H9 (cell line): ENCODE measurements around the gene RRP9. TPM values are rescaled to one million over a fixed set of nuclear protein-coding genes. Genes with fewer than 3 reads are reported as not detected.

Experiments used
- DNase-seq: peaks from one replicate; pipeline ENCODE4 v3.0.0-alpha.2; 2017
- H2AFZ ChIP-seq: one replicate; pipeline ENCODE4 v1.6.1; 2013; ENCODE audit warnings: mild to moderate bottlenecking, low read length, control low read depth, moderate library complexity
- H2AK5ac ChIP-seq: 2 replicates; pipeline ENCODE4 v1.6.1; 2013; ENCODE audit warnings: low read length, control low read depth, mixed read lengths; ENCODE audit not compliant: insufficient read length
- H2BK120ac ChIP-seq: one replicate; pipeline ENCODE4 v1.6.1; 2013; ENCODE audit warnings: low read depth, mild to moderate bottlenecking, low read length, control low read depth, inconsistent platforms; ENCODE audit not compliant: poor library complexity, severe bottlenecking
- H2BK12ac ChIP-seq: 2 replicates; pipeline ENCODE4 v1.6.1; 2013; ENCODE audit warnings: low read length, control low read depth, mixed read lengths, low read depth; ENCODE audit not compliant: insufficient read length
- H2BK15ac ChIP-seq: 2 replicates; pipeline ENCODE4 v1.6.1; 2013; ENCODE audit warnings: low read depth, low read length, control low read depth
- H2BK20ac ChIP-seq: one replicate; pipeline ENCODE4 v1.6.1; 2013; ENCODE audit warnings: low read depth, mild to moderate bottlenecking, low read length, control low read depth, inconsistent platforms; ENCODE audit not compliant: poor library complexity, severe bottlenecking
- H2BK5ac ChIP-seq: 2 replicates; pipeline ENCODE4 v1.6.1; 2013; ENCODE audit warnings: low read length, control low read depth, mixed read lengths; ENCODE audit not compliant: insufficient read length
- H3K14ac ChIP-seq: 2 replicates; pipeline ENCODE4 v1.6.1; 2013; ENCODE audit warnings: low read length, control low read depth; ENCODE audit not compliant: insufficient read depth
- H3K18ac ChIP-seq: 2 replicates; pipeline ENCODE4 v1.6.1; 2013; ENCODE audit warnings: low read depth, mild to moderate bottlenecking, mixed read lengths, low read length, control low read depth; ENCODE audit not compliant: insufficient read length
- H3K23ac ChIP-seq: 2 replicates; pipeline ENCODE4 v1.6.1; 2013; ENCODE audit warnings: low read length, control low read depth, mixed read lengths, low read depth; ENCODE audit not compliant: insufficient read length
- H3K23me2 ChIP-seq: 2 replicates; pipeline ENCODE4 v1.6.1; 2013; ENCODE audit warnings: low read depth, mild to moderate bottlenecking, mixed read lengths, low read length, control low read depth; ENCODE audit not compliant: insufficient read length, poor library complexity, severe bottlenecking
- H3K27ac ChIP-seq: 2 replicates; pipeline ENCODE4 v1.5.1; 2013; ENCODE audit warnings: low read length, control low read depth, mixed read lengths, low read depth; ENCODE audit not compliant: insufficient read length
- H3K27me3 ChIP-seq: 2 replicates; pipeline ENCODE4 v1.6.1; 2013; ENCODE audit warnings: low read length, control low read depth, inconsistent platforms; ENCODE audit not compliant: insufficient read depth
- H3K4ac ChIP-seq: 2 replicates; pipeline ENCODE4 v1.6.1; 2013; ENCODE audit warnings: low read depth, mild to moderate bottlenecking, control low read depth, inconsistent platforms, low read length, moderate library complexity
- H3K4me1 ChIP-seq: 2 replicates; pipeline ENCODE4 v1.6.1; 2013; ENCODE audit warnings: low read length, control low read depth, inconsistent platforms; ENCODE audit not compliant: insufficient read depth
- H3K4me2 ChIP-seq: 2 replicates; pipeline ENCODE4 v1.6.1; 2013; ENCODE audit warnings: low read length, control low read depth, mixed read lengths; ENCODE audit not compliant: insufficient read length, insufficient read depth
- H3K56ac ChIP-seq: 2 replicates; pipeline ENCODE4 v1.6.1; 2013; ENCODE audit warnings: low read depth, mild to moderate bottlenecking, mixed read lengths, low read length, control low read depth; ENCODE audit not compliant: insufficient read length
- H3K79me1 ChIP-seq: 2 replicates; pipeline ENCODE4 v1.6.1; 2013; ENCODE audit warnings: low read depth, mild to moderate bottlenecking, moderate library complexity, low read length, control low read depth, inconsistent platforms; ENCODE audit not compliant: insufficient read depth, poor library complexity, severe bottlenecking
- H3K79me2 ChIP-seq: 2 replicates; pipeline ENCODE4 v1.6.1; 2013; ENCODE audit warnings: low read length, control low read depth, inconsistent platforms; ENCODE audit not compliant: insufficient read depth
- H3K9ac ChIP-seq: 2 replicates; pipeline ENCODE4 v1.6.1; 2013; ENCODE audit warnings: low read length, control low read depth, mixed read lengths; ENCODE audit not compliant: insufficient read length; ENCODE audit errors: extremely low read depth
- H3K9me3 ChIP-seq: one replicate; pipeline ENCODE4 v1.6.1; 2013; ENCODE audit warnings: low read depth, low read length, inconsistent platforms; ENCODE audit not compliant: control insufficient read depth
- H3T11ph ChIP-seq: one replicate; pipeline ENCODE4 v1.6.1; 2013; ENCODE audit warnings: mild to moderate bottlenecking, low read length, control low read depth, inconsistent platforms
- H4K20me1 ChIP-seq: one replicate; pipeline ENCODE4 v1.6.1; 2013; ENCODE audit not compliant: control insufficient read depth, insufficient read length, insufficient read depth
- H4K5ac ChIP-seq: 2 replicates; pipeline ENCODE4 v1.6.1; 2013; ENCODE audit warnings: low read depth, mild to moderate bottlenecking, mixed read lengths, low read length, control low read depth; ENCODE audit not compliant: insufficient read length
- H4K8ac ChIP-seq: replicated peaks from 2 replicates; pipeline ENCODE4 v1.6.1; 2013; ENCODE audit warnings: low read length, control low read depth, mixed read lengths, low read depth; ENCODE audit not compliant: insufficient read length
- H4K91ac ChIP-seq: 2 replicates; pipeline ENCODE4 v1.6.1; 2013; ENCODE audit warnings: low read depth, mild to moderate bottlenecking, moderate library complexity, mixed read lengths, low read length, control low read depth; ENCODE audit not compliant: insufficient read length
- H3K27ac Mint-ChIP-seq, 3 experiments: 2 replicates in 2 of 3; 3 replicates in 1 of 3; pipeline ENCODE4 v1.8.0; 2020 to 2021; ENCODE audit warnings: mixed read lengths in 3 of 3, mild to moderate bottlenecking in 1 of 3, moderate library complexity in 1 of 3
- H3K27me3 Mint-ChIP-seq: 2 replicates; pipeline ENCODE4 v1.8.0; 2021; ENCODE audit warnings: low read depth, mild to moderate bottlenecking, moderate library complexity, mixed read lengths
- H3K36me3 Mint-ChIP-seq, 3 experiments: 2 replicates in 2 of 3; 3 replicates in 1 of 3; pipeline ENCODE4 v1.8.0; 2020 to 2021; ENCODE audit warnings: low read depth in 3 of 3, mixed read lengths in 3 of 3; ENCODE audit not compliant: insufficient read depth in 1 of 3
- H3K4me1 Mint-ChIP-seq, 2 experiments: 2 replicates each; pipeline ENCODE4 v1.8.0; 2020; ENCODE audit warnings: mixed read lengths in 2 of 2
- H3K4me3 Mint-ChIP-seq, 2 experiments: 2 replicates in 1 of 2; 3 replicates in 1 of 2; pipeline ENCODE4 v1.8.0; 2020 to 2021; ENCODE audit warnings: mild to moderate bottlenecking in 2 of 2, mixed read lengths in 2 of 2, moderate library complexity in 1 of 2
- H3K9me3 Mint-ChIP-seq, 2 experiments: 2 replicates in 1 of 2; 3 replicates in 1 of 2; pipeline ENCODE4 v1.8.0; 2020; ENCODE audit warnings: mild to moderate bottlenecking in 2 of 2, mixed read lengths in 2 of 2, moderate library complexity in 1 of 2
- WGBS: extraction: QIAGEN DNeasy Blood & Tissue Kit; methylation state at CpG from one replicate; pipeline ENCODE4 v1.1.7; 2013; ENCODE audit warnings: missing lambda C conversion rate, low lambda C conversion rate, mixed read lengths; ENCODE audit not compliant: insufficient read length; ENCODE audit errors: extremely low coverage; 5-methylcytosine and 5-hydroxymethylcytosine counted together
- total RNA-seq: library from RNA; stranded (reverse); gene quantifications from 2 replicates; pipeline ENCODE4 v1.2.1, GENCODE V29; 2021
- TF ChIP-seq, protein P1 (sequence below): fragments of 200-600 bp; sonication (generic); conservative IDR thresholded peaks from 3 replicates; pipeline ENCODE4 v1.8.0; 2021; ENCODE audit warnings: antibody characterized with exemption, mild to moderate bottlenecking

RRP9 gene
- total RNA-seq, 1 experiment from 2014 or later = 64.0 TPM

DNA sequence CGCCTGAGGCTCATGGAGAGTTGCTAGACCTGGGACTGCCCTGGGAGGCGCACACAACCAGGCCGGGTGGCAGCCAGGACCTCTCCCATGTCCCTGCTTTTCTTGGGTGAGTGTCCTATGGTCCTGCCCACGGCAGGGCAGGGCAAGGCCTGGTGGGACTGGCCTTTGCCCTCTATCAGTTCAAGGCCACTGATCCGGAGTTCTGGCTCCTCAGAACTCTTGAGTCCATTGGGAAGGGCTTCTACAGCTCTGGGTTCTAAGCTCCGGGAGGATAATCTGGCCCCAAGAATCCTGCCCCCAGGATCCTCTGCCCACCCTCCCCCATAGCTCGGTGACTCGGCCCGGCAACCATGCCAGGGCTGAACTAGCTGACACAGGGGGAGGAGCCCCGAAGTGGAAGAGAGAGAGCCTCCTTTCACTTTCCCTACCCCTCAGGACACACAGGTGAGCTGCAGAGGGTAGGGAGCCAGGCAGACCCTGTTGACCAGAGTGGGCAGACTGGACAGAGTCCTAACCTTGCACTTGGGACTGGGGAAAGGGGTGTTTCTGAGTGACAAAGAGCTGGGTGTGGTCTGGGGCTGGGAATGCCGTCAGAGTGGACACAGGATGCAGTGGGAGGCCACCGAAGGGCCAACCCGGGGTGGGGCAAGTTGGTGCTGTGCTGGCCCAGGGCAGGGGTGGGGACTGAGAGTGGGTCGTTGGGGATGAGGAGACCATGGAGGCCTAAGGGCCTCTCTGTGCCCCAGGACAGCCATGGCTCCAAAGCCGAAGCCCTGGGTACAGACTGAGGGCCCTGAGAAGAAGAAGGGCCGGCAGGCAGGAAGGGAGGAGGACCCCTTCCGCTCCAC lies 1.1 kb upstream of the RRP9 start:
- H3K27me3 Mint-ChIP-seq = peaks cover 52% of the 10 kb centered on the region
- H3K56ac ChIP-seq = no peak overlapping the region
- H3K36me3 Mint-ChIP-seq = peaks cover 16 to 27% (median 24%) of the 10 kb centered on the region in 3 experiments; a peak in 6 of 7 replicates
- no peaks in the 10 kb centered on the region for H3K27me3 ChIP-seq
- H3K27ac Mint-ChIP-seq = no peak overlapping the region
- no peak overlapping the region for H3K23ac ChIP-seq
- H3K79me1 ChIP-seq = peaks cover 14% of the 10 kb centered on the region
- peak overlapping the region; percentile 30 for H3K4me2 ChIP-seq
- H2BK20ac ChIP-seq = no peak overlapping the region
- no peak overlapping the region for H2BK5ac ChIP-seq
- no peak overlapping the region for H4K91ac ChIP-seq
- no peak overlapping the region for H4K8ac ChIP-seq
- H2AFZ ChIP-seq = no peak overlapping the region
- TF ChIP-seq, protein P1, sequence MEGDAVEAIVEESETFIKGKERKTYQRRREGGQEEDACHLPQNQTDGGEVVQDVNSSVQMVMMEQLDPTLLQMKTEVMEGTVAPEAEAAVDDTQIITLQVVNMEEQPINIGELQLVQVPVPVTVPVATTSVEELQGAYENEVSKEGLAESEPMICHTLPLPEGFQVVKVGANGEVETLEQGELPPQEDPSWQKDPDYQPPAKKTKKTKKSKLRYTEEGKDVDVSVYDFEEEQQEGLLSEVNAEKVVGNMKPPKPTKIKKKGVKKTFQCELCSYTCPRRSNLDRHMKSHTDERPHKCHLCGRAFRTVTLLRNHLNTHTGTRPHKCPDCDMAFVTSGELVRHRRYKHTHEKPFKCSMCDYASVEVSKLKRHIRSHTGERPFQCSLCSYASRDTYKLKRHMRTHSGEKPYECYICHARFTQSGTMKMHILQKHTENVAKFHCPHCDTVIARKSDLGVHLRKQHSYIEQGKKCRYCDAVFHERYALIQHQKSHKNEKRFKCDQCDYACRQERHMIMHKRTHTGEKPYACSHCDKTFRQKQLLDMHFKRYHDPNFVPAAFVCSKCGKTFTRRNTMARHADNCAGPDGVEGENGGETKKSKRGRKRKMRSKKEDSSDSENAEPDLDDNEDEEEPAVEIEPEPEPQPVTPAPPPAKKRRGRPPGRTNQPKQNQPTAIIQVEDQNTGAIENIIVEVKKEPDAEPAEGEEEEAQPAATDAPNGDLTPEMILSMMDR = no peak
- H3T11ph ChIP-seq = no peak overlapping the region
- 0 out of 2 replicates have a peak, but pooled peaks cover 2% of the 10 kb centered on the region for H3K4me1 ChIP-seq
- peaks cover 17 to 18% of the 10 kb centered on the region in 2 experiments for H3K4me1 Mint-ChIP-seq
- H3K9me3 ChIP-seq = no peaks in the 10 kb centered on the region
- no peak overlapping the region for H3K9ac ChIP-seq
- no peak overlapping the region for H3K4ac ChIP-seq
- no peak overlapping the region for H4K5ac ChIP-seq
- peak overlapping the region; percentile 87 to 93; a peak in 3 of 5 replicates for H3K4me3 Mint-ChIP-seq
- H3K9me3 Mint-ChIP-seq = no peaks in the 10 kb centered on the region; a peak in 1 of 5 replicates
- H2AK5ac ChIP-seq = no peak overlapping the region
- peaks cover 16% of the 10 kb centered on the region for H3K23me2 ChIP-seq
- H2BK120ac ChIP-seq = no peak overlapping the region
- H2BK12ac ChIP-seq = no peak overlapping the region
- H3K27ac ChIP-seq = no peak overlapping the region
- peaks cover 10% of the 10 kb centered on the region for H3K79me2 ChIP-seq
- H2BK15ac ChIP-seq = no peak overlapping the region
- WGBS = no CpG with 5 or more reads among the region's 17 CpGs
- H4K20me1 ChIP-seq = peaks cover 6% of the 10 kb centered on the region
- H3K18ac ChIP-seq = peak overlapping the region; percentile 12
- no peak overlapping the region for H3K14ac ChIP-seq
- DNase-seq = peak; percentile 32
